SHP77 treated with DMSO at 0.1 percent for 48 hours (cell line): ENCODE data around the gene VTI1A.
"Not testable (repeated sequence)": the region's sequence is repeated elsewhere in the genome, so short reads cannot be mapped to it uniquely, and the experiment has no call there.

Experiments used
- DNase-seq: peaks from one replicate; lab custom pipeline; 2025; lab: John Stamatoyannopoulos, UW

The VTI1A gene

DNA sequence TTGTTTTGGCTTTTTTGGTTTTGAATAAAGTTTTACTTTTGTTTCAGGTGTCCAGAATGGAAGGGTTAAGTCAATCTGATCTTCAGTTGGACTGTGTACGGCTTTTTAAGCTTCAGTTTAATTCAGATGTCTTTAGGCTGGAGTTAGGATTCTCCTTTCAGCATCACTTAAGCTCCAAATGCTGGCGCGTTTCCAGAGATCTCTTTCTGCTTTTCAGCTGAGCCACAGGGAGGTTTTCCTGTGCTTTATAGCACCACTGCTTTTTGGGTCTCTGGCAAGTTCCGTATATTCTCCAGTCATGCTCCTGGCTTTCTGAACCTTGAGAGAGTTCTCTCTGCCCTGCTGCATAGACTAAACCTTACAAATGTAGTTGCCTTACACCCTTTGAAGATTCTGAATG lies 60.0 kb downstream of the VTI1A start:
- no peak for DNase-seq

DNA sequence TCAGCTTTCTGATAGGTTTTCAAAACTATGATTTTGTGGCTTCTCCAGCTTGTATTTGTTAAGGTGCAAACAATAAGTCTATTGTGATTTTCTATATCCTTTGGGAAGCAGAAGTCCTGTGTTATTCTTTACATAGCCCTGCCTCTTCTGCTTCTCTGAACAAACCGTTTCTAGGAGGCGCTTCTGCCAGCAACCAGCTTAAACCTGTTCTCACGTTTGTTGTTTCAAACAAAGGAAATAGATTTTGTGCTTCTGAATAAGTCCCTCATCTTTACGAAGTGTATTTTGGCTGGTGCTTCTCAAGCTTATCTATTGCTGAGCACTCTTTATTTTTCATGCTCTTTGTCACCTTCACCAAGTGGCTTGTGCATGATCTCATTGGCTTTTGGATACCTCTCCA lies 61.0 kb downstream of the VTI1A start:
- DNase-seq = no peak

DNA sequence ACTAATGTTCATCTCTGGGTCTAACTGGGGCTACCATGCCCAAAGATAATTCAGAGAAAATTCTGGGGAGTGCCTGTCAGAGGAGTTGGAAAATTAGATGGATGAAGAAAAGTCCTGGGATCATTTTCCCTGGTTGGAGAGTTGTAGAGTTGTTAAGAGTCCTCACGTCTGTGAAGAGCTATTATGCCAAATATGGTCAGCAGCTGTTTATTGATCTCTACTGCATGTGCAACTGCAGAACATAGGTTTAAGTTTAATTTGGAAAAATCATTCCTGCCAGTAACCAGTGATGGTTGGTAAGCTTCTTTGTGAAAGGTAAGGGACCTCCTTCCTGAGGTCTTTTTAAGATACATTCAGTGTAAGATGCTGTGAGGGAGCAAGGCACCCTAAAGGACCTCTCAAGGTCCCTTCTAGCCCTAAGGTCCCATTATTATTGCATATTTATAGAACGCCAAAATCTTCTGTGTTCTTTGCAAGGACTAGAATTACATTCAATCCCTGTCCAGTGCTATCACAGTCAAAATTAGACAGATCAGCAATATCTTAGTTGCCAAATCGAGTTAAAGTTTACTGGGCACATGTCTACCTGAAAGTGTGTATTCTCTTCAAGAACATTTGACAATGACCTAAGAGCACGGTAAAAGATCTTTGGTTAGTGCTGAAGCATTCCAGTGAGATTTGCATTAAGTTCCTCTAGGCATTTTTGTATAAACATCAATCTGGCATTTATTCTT lies 62.7 kb downstream of the VTI1A start:
- DNase-seq = no peak

DNA sequence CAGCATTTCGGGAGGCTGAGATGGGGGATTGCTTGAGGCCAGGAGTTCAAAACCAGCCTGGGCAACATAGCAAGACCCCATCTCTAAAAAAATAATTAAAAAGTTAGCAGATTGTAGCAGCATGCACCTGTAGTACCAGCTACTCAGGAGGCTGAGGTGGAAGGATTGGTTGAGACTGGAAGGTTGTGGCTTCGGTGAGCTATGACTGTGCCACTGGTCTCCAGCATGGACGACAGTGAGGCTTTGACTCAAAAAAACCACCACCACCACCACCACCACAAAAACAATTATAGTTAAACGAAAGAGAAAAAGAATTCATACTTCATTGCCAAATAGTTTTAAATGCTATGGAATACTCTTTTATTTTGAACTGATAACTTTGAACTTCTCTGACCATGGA lies 63.4 kb downstream of the VTI1A start:
- no peak for DNase-seq

DNA sequence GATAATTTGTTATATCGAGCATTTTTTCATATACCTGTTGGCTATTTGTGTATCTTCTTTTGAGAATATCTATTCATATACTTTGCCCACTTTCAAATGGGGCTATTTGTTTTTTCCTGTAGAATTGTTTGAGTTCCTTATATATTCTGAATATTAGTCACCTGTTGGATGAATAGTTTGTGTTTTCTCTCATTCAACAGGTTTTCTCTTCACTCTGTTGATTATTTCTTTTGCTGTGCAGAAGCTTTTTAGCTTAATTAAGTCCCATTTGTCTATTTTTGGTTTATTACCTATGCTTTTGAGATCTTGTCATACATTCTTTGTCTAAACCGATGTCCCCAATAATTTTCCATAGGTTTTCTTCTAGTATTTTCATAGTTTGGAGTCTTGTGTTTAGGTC lies 65.3 kb downstream of the VTI1A start:
- no peak for DNase-seq

DNA sequence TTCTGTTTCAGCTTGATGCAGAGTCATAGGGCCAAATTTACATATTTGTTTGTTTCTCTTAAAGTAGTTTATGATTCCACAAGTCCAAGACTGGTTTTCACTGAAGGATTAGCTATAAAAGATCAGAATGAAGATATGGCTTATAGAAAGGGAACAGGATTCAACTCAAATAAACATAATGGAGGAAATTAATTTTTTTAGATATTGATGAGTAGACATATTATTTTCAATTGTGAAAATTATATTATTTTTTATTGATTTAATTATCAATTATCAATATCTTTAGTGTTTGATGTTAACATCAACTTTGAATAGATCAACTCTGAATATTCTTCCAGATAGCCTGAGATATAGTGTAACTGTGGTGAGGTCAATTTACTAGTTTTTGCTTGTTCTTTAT lies 68.1 kb downstream of the VTI1A start:
- DNase-seq = no peak

DNA sequence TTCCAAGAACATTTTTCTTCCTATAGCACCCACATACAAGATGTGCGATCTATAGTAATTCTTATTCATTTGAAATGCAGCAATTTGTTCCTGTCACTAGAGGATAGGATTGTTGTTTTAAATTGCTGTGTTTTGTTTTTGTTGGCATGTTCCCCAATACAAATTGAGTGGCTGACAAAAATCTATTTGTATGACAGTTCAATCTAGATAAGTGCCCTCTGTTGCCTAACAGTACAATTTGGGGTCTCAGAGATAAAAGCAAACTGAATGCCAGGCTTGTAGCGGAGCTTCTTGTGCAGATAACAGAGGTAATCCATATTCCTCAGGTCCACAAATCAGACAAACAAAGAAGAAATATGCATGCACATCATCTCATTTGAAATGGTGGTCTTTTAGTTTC lies 68.8 kb downstream of the VTI1A start:
- DNase-seq = no peak

DNA sequence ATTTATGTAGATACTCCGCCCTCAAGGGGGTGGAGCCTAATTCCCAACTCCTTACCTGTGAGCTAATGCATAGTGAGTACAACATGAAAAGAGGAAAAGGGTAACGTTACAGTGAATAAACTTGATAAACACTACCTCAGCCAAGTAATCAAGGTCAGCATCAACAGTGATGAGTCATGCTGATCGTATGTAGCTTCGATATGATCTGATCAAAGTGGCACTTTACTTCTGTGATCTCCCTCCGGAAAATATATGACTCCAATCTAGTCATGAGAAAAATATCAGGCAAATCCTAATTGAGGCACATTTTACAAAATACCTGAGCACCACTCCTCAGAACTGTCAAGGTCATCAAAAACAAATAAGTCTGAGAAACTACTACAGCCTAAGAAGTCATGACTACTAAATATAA lies 70.4 kb downstream of the VTI1A start:
- DNase-seq = no peak

DNA sequence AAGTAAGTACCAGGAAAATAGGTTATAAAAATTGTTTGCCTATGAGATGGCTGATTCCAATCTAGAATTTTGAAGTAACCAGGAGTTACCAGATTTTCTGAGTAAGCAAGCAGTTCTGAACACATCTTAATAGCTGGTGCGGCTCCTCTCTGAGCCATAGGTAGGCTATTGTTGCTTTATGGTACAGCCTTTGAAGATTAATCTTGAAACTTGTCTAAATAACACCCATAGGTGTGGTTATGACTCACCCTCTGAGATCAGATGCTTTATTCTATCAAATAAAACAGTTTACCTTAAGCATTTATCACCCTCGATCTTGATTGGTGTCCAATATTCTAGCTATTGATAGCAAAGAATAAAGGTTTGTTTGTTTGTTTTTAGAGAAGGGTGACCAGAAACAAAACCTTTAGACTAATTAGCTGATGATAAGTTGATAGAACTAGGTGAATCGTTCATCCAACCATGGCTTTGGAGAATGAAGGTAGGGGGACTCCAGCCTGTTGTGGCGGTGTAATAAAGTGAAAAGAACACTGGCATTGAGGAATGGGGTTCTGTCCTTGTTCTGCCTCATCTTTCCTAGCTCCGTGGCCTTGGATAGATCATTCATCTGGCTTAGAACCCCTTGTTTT lies 72.2 kb downstream of the VTI1A start:
- DNase-seq = no peak

DNA sequence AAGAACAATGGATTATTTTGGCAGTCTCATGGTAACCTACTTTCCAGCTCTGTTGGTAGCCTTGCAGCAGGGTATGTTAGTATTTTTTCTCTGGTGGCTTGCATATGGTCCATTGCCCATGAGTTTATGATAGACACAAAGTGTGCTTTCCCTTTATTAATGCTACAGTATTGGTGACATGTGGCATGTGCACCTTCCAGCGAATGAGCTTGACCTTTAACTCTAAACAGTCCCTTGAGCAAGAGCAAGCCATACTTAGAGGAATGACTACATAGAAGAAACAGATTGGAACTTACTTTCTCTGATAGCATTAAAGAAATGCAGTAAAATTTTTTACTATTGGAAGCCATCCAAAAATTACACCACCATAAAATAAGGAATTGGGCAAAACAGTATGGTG lies 73.9 kb downstream of the VTI1A start:
- DNase-seq = no peak

DNA sequence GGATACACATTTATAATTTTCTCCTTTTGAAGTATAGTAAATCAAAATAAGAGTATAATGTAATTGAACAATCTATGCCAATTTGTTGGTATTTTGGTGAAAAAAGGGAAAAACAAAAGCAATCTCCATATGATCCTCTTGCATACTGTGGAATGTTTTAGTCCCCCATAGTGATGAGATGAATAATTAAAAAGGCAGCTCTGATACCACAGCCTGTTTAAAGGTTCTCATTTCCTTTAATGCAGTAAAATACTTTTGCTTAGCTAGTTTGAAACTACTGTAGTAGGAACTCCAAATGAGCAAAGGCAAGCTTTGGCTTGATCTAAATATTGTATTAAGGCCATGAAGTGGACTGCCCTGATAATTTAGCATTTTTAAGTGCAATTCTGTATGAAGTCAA lies 77.6 kb downstream of the VTI1A start:
- DNase-seq = no peak

DNA sequence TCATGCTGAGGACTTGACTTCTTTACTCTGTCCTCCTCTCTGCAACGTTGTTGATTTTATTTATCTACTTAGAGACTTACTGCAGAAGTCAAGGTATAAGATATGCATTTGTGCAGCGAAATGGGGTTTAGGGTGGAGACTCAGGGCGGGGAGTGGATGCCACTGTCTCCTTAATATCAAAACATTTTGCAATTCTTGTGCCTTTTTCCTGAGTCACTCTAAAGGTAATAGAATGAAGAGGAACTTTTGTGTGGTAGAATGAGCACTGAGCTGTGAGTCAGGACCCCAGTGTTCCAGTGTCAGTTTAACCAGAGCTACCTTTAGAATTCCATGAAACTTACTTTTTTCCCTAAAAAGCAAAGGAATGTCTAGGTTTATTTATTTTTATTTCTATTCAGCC lies 78.2 kb downstream of the VTI1A start:
- no peak for DNase-seq

DNA sequence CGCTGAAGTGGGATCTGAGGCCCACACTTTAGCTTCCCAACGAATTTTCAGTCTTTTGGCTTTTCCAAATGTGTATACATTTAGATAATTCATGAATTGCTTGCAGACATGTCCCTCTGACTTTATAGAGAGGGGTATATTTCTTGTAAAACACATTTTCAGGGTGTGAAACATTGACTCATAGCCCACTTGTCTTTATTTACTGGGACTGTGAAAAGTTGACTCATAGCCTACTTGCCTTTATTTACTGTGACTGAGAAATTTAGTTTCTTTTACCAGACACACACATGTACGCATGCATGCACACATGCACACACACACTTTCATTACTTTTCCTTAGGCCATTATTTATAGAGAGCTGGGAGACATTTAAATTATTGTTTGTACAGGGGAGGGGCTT lies 79.1 kb downstream of the VTI1A start:
- no peak for DNase-seq

DNA sequence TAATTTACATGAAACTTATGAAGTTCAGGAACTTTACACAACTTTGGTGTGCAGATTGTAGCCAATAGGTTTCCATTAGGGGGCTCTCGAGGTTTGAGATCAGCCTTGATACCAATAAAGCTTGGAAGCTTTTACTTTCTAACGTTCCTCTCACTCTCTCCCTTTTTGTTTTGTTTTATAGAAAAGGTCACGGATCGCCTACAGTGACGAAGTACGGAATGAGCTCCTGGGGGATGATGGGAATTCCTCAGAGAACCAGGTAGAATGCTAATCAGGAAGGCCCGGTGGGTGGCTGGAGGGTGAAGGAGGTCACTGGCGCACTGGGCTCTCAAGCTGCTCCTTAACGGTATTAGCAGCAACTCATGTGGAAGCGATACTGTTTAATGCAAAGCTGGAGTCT lies 79.9 kb downstream of the VTI1A start:
- DNase-seq = no peak

DNA sequence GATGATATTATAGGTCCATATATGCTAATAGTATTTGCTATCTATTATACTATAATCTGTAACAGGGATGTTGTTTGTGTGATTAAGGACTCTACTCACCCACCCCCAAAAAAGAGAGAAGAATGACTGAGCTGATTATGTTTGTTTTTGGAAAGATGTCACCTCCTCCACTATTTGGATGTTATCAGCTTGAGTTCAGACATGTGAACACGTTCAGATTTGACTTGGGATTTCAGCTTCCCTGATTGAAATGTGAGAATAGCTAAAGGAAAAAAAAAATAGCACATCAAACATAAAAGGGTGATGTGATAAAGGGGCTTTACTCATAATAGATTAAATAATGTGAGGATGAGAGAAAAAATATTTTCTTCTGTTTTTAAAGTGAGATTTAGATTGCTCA lies 81.2 kb downstream of the VTI1A start:
- no peak for DNase-seq

DNA sequence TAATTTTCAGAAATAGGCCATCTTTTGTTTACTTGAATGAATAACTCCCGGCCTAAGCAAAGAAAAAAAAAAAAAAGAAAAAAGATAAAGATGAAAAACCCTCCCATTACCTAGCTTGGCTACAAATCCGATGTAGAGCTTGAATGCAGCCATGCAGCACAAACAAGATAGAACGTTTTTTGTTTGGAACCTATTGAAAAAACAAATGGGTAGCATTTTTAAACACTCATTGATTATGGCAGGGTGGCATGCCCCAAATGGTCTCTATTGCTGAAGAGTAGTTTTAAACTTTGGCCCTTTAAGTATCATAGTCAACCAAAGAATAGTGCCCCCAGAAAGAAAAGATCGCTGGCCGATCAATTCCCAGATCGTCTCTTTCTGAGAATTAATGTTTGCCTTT lies 84.4 kb downstream of the VTI1A start:
- DNase-seq = no peak

DNA sequence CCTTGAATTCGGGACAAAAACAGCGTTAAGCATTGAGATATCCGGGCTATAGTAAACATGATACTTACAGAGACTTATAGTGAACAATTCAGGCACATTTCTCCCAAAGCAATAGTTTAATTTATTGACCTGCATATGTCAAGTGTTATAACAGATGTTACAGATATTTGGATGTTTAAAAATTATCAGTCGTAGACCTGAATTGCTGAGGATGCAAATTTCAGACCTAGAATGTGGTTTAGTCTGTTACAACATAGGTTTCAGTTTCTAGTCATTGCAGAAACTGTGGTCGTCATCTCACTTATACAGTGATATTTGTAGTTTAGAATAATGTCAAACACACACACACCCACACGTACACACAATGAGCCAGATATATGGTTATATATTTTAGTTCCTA lies 85.2 kb downstream of the VTI1A start:
- DNase-seq = no peak

DNA sequence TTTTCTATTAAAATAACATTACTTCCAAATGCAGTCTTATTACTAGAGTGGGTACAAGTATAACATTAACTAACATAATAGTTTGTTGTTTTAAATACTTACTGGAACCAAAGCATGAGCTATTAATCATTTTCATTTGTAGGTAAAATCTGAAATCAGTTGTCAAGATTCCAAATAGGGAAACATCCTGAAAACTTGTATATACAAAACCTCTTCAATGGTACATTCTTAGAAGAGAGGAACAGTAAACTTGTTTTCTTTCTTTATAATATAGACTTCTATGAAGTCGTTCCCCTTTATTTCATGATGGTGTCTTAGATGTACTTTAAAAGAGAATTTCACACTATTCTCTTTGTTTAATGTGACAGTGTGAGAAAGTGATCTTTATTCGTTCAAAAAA lies 85.9 kb downstream of the VTI1A start:
- no peak for DNase-seq

DNA sequence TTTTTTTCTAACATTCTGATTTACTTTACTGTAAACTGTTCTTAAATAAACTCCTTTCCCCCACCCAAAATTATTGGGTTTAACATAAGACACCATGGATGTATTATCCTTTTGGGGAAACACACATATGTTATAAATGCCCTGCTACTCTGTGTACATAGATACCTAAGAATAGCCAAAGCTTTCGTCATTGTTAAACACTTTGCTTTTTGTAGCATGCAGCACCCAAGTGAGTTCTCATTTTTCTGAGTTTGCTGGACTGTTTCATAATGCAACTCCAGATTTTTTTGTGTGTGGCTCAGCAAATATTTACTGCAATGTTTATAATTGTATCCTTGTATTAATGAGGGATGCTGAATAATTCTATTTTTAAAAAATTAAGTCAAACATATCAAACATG lies 86.9 kb downstream of the VTI1A start:
- DNase-seq = no peak

DNA sequence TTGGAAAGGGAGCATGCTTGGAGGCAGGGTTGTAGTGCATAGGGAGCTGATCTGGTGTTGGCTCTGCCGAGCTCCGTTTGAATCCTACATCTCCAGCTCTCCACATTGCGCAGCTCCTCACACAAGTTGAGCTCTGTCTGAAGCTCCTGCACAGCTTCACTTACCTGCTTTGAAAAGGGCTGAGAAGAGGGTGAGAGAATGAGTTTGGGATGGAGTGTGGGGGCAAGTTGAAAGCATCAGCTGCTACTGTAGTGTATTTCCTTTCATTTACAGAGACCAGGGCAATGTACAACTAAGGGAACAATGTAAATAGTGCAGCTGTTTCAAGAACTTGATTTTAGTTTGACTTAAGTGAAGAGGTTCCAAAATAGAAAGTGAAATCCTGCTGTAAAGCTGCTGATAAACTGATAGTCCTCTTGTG lies 88.5 kb downstream of the VTI1A start:
- no peak for DNase-seq

DNA sequence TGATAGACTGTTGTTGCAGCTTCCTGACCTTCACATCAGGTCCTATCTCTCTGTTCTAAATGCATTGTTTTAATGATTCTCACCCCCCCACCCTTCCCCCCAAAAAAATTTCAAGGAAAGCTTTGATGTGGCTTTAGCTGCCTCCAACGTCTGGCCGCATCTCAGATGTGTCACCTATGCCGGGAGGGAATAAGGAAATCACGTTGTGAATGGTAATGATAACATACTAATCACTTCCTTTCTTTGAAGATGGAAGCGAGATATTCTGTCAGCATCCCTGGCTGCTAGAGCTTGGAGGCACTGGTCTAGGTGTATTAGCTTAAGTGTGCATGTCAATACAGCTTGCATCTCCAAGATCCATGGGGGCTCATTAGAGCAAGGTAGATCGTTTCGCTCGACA lies 89.6 kb downstream of the VTI1A start:
- no peak for DNase-seq

DNA sequence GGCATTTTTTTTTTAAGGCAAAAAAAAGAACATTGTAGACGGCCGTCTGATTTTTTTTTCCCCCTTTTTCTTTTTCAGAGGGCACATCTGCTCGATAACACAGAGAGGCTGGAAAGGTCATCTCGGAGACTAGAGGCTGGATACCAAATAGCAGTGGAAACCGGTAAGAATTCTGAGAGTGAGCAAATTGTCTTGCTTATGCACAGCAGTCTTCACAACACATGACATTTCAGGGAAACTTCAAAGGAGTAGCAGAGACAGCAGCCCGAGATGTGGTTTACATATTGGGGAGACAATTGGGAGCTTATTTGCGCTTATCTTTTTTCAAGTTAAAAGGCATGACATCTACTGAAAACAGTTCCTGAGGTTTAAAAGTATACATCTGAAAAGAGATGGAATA lies 91.2 kb downstream of the VTI1A start:
- DNase-seq = no peak

DNA sequence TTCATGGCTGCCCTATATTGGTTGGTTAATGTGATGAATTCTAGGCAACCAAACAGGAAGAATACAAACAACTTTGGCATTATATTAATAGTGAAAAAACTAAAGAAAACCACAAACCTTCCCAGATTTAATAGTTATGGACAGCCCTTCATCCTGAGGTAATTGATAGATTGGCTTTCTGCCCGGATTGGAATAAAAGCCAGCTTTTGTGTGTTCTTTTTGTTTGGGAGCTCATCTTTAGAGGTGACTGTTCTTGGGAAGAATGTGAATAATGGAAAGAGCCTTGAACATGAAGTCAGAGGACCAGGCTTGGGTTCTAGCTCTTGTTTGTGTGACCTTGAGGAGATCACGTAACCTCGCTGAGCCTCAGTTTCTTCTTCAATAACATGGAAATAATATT lies 92.3 kb downstream of the VTI1A start:
- no peak for DNase-seq

DNA sequence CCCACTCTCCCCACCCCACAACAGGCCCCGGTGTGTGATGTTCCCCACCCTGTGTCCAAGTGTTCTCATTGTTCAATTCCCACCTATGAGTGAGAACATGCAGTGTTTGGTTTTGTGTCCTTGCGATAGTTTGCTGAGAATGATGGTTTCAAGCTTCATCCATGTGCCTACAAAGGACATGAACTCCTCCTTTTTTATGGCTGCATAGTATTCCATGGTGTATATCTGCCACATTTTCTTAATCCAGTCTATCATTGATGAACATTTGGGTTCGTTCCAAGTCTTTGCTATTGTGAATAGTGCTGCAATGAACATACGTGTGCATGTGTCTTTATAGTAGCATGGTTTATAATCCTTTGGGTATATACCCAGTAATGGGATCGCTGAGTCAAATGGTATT lies 95.8 kb downstream of the VTI1A start:
- DNase-seq = not testable (repeated sequence)
